ENCODE data around the gene ASPRV1.

Gene ASPRV1

DNA sequence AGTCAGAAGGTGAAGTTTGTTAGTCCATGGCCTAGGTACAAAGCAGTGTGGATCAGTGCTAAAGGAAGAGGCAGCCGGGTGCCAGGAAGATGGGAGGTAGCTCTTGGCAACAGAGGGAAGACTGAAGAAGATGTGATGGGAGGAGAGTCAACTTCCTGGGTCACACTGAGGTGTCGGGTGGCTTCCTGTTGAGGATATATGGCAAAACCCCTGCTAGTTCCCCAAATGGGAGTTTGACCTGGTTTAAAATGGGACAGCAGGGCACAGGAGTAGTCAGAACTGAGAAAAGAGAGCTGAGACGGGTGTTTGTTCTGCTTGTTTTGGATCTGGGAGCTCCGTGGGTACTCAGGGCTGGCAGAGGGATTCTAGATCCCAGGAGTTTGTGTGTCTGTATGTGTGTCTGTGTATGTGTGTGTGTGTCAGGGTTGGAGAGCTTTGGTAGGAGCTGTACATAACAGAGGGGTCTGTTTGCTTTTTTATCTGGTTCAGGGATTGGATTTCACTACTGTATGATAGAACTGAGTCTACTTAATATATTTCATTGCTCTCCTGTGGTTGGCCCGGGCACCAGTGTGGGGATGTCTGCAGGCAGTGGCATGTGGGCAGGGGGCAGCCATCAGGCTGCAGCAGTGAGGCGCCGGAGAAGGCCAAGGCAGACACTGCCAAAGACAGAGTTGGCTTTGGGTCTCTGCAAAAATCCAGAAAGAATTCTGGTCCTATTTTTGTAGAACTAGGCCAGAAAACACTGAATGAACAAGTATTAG, 29.4 kb downstream of the ASPRV1 start:
- H3K4me3 ChIP-seq (ENCODE audit: low read depth, low read length): no peak overlapping the region
- no peak for TF ChIP-seq CTCF (IDR thresholded peaks at IDR 0.05; ENCODE audit: insufficient read depth, low read depth, low read length, missing control alignments)
- no peak for DNase-seq (ENCODE audit: low read depth)

DNA sequence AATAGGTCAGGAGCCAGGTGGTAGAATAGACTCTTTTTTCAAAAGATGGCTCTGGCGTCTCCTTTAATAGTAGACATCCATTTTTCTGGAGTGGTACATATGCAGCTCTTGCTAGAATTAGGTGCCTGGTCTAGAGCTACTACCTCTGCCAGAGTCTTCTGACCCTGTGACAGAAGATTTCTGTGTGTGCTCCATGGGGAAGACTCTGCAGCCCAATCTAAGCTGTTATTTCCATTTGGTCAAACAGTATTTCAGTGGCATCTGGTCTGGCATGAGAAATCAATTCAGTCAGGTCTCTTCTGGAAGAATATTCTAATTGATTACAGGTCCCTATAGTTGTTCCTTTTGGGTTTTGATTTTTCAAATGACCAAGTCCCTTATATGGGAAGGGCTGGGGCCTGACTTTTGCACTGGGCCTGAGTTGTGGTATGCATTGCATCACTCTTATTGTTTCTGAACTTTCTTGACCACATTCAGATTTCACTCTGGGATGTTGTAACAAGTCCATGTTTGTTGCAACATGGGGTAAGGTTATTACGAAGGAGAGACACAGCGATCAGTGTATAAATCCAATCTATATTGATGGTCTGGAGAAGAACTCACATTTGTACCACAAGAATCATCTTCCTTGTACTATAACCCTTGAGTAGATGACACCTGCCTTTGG, 34.4 kb downstream of the ASPRV1 start:
- no peak for TF ChIP-seq CTCF (IDR thresholded peaks at IDR 0.05; ENCODE audit: insufficient read depth, low read depth, low read length, missing control alignments)
- DNase-seq (ENCODE audit: low read depth): no peak
- no peak overlapping the region for H3K4me3 ChIP-seq (ENCODE audit: low read depth, low read length)

DNA sequence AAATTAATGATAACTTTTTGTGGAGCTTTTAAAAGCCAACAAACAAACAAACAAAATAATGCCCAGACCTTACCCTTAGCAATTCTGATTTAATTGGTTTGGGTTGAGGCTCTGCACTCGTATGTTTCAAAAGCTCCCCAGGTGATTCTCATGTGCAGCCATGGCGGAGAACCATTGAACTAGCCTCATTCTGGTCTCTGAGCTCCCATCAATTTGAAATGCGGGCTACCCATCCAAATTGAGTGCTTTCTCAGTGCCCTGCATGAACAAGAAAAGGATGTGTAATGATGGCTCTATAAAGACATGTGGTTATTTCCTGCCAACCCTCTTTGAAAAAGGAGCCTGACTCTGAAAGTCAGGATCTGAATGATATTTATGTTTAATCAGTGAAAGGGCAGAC, 38.3 kb downstream of the ASPRV1 start:
- no peak for DNase-seq (ENCODE audit: low read depth)
- H3K4me3 ChIP-seq (ENCODE audit: low read depth, low read length): no peak overlapping the region
- no peak for TF ChIP-seq CTCF (IDR thresholded peaks at IDR 0.05; ENCODE audit: insufficient read depth, low read depth, low read length, missing control alignments)

DNA sequence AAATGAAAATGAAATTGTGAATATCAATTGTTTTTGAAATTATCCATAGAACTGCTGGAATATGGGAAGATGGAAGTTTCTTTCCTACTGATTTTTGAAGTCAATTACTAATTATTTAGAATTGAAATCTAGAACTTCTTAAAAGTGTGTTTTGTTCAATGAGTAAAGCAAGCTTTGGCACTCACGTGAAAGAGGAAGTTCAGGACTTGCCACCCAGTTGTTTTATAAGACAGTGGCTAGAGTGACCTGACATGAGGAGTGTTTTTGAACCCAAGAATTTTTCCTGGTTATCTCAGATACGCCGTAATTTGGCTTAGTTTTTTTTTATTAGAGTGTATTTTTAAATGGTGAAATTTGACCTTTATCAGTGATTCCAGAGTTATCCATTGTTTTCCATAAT, 43.0 kb downstream of the ASPRV1 start:
- no peak overlapping the region for H3K4me3 ChIP-seq (ENCODE audit: low read depth, low read length)
- TF ChIP-seq CTCF (IDR thresholded peaks at IDR 0.05; ENCODE audit: insufficient read depth, low read depth, low read length, missing control alignments): no peak
- peak; percentile 28 for DNase-seq (ENCODE audit: low read depth)

- no peak for TF ChIP-seq CTCF (IDR thresholded peaks at IDR 0.05; ENCODE audit: insufficient read depth, low read depth, low read length, missing control alignments)
- H3K4me3 ChIP-seq (ENCODE audit: low read depth, low read length): no peak overlapping the region
- no peak for DNase-seq (ENCODE audit: low read depth)
Measured at GRCh38 chr2:69917852-69918251, 43.6 kb downstream of the ASPRV1 start.

GRCh38 chr2:69916106-69916505, 45.3 kb downstream of the ASPRV1 start:
- no peak for TF ChIP-seq CTCF (IDR thresholded peaks at IDR 0.05; ENCODE audit: insufficient read depth, low read depth, low read length, missing control alignments)
- DNase-seq (ENCODE audit: low read depth): no peak

More at GRCh38 chr2:69916106-69916505, 45.3 kb downstream of the ASPRV1 start:
- H3K4me3 ChIP-seq (ENCODE audit: low read depth, low read length): peak overlapping the region; percentile 70

All from GM12865 (cell line).